HEK293 (cell line): ENCODE measurements around the gene UBXN1.

Source experiments
- EGR2 ChIP-seq: fragments of 450-650 bp; formaldehyde crosslinking; IDR thresholded peaks from 2 replicates; pipeline ENCODE4 v1.5.1; 2016; ENCODE audit warnings: low read depth, missing biosample characterization, missing genetic modification characterization
- GLI4 ChIP-seq: fragments of 450-650 bp; formaldehyde crosslinking; IDR thresholded peaks from 2 replicates; pipeline ENCODE4 v1.5.1; 2016; ENCODE audit warnings: missing biosample characterization, missing genetic modification characterization
- IKZF3 ChIP-seq: fragments of 450-650 bp; IDR thresholded peaks from 2 replicates; pipeline ENCODE4 v1.5.0; 2018; ENCODE audit warnings: missing biosample characterization, mild to moderate bottlenecking, missing genetic modification characterization, moderate library complexity
- PRDM1 ChIP-seq: fragments of 450-650 bp; formaldehyde crosslinking; IDR thresholded peaks from 2 replicates; pipeline ENCODE4; 2016; ENCODE audit warnings: missing biosample characterization, missing genetic modification characterization
- ZFP41 ChIP-seq: fragments of 450-650 bp; formaldehyde crosslinking; IDR thresholded peaks from 2 replicates; pipeline ENCODE4 v1.5.1; 2016; ENCODE audit warnings: missing biosample characterization, missing genetic modification characterization, borderline replicate concordance
- ZNF157 ChIP-seq: fragments of 450-650 bp; formaldehyde crosslinking; IDR thresholded peaks from 2 replicates; pipeline ENCODE4 v1.5.1; 2016; ENCODE audit warnings: missing biosample characterization, missing genetic modification characterization
- ZNF202 ChIP-seq: fragments of 450-650 bp; formaldehyde crosslinking; IDR thresholded peaks from 2 replicates; pipeline ENCODE4 v1.5.1; 2016; ENCODE audit warnings: missing biosample characterization, missing genetic modification characterization, borderline replicate concordance
- ZNF223 ChIP-seq: fragments of 450-650 bp; formaldehyde crosslinking; IDR thresholded peaks from 2 replicates; pipeline ENCODE4 v1.5.1; 2016; ENCODE audit warnings: missing biosample characterization, missing genetic modification characterization
- ZNF23 ChIP-seq: fragments of 450-650 bp; formaldehyde crosslinking; IDR thresholded peaks from 2 replicates; pipeline ENCODE4 v1.5.1; 2016; ENCODE audit warnings: missing biosample characterization, missing genetic modification characterization, borderline replicate concordance
- ZNF239 ChIP-seq: fragments of 450-650 bp; formaldehyde crosslinking; IDR thresholded peaks from 2 replicates; pipeline ENCODE4 v1.5.1; 2016; ENCODE audit warnings: missing biosample characterization, missing genetic modification characterization
- ZNF416 ChIP-seq: fragments of 450-650 bp; formaldehyde crosslinking; IDR thresholded peaks from 2 replicates; pipeline ENCODE4 v1.5.1; 2016; ENCODE audit warnings: missing biosample characterization, missing genetic modification characterization
- ZNF596 ChIP-seq: fragments of 450-650 bp; IDR thresholded peaks from 2 replicates; pipeline ENCODE4 v1.5.0; 2018; ENCODE audit warnings: missing biosample characterization, mild to moderate bottlenecking, missing genetic modification characterization, moderate library complexity
- ZNF629 ChIP-seq: fragments of 450-650 bp; formaldehyde crosslinking; IDR thresholded peaks from 2 replicates; pipeline ENCODE4 v1.5.1; 2017; ENCODE audit warnings: missing biosample characterization, missing genetic modification characterization
- ZNF660 ChIP-seq: fragments of 450-650 bp; IDR thresholded peaks from 2 replicates; pipeline ENCODE4 v1.5.1; 2018; ENCODE audit warnings: missing biosample characterization, mild to moderate bottlenecking, missing genetic modification characterization
- ZNF768 ChIP-seq: fragments of 450-650 bp; formaldehyde crosslinking; IDR thresholded peaks from 2 replicates; pipeline ENCODE4 v1.5.1; 2018; ENCODE audit warnings: missing biosample characterization, mild to moderate bottlenecking, missing genetic modification characterization
- ZNF792 ChIP-seq: fragments of 450-650 bp; formaldehyde crosslinking; IDR thresholded peaks from 2 replicates; pipeline ENCODE4 v1.5.1; 2016; ENCODE audit warnings: missing biosample characterization, missing genetic modification characterization
- TF ChIP-seq, protein P1 (sequence below): fragments of 450-650 bp; formaldehyde crosslinking; IDR thresholded peaks from 2 replicates; pipeline ENCODE4 v1.5.1; 2016; ENCODE audit warnings: missing biosample characterization, missing genetic modification characterization, borderline replicate concordance
- TF ChIP-seq, protein P2 (sequence below): fragments of 450-650 bp; formaldehyde crosslinking; conservative IDR thresholded peaks from 2 replicates; pipeline ENCODE4 v1.5.1; 2016; ENCODE audit warnings: low read depth, missing biosample characterization, missing genetic modification characterization
- TF ChIP-seq, protein P3 (sequence below): fragments of 450-650 bp; formaldehyde crosslinking; IDR thresholded peaks from 2 replicates; pipeline ENCODE4 v1.5.1; 2017; ENCODE audit warnings: missing biosample characterization, missing genetic modification characterization
- TF ChIP-seq, protein P4 (sequence below): fragments of 450-650 bp; formaldehyde crosslinking; IDR thresholded peaks from 2 replicates; pipeline ENCODE4 v1.5.1; 2016; ENCODE audit warnings: missing biosample characterization, missing genetic modification characterization
- TF ChIP-seq, protein P5 (sequence below): fragments of 450-650 bp; formaldehyde crosslinking; IDR thresholded peaks from 2 replicates; pipeline ENCODE4 v1.5.1; 2016; ENCODE audit warnings: missing biosample characterization, missing genetic modification characterization, low read depth

Gene UBXN1

DNA sequence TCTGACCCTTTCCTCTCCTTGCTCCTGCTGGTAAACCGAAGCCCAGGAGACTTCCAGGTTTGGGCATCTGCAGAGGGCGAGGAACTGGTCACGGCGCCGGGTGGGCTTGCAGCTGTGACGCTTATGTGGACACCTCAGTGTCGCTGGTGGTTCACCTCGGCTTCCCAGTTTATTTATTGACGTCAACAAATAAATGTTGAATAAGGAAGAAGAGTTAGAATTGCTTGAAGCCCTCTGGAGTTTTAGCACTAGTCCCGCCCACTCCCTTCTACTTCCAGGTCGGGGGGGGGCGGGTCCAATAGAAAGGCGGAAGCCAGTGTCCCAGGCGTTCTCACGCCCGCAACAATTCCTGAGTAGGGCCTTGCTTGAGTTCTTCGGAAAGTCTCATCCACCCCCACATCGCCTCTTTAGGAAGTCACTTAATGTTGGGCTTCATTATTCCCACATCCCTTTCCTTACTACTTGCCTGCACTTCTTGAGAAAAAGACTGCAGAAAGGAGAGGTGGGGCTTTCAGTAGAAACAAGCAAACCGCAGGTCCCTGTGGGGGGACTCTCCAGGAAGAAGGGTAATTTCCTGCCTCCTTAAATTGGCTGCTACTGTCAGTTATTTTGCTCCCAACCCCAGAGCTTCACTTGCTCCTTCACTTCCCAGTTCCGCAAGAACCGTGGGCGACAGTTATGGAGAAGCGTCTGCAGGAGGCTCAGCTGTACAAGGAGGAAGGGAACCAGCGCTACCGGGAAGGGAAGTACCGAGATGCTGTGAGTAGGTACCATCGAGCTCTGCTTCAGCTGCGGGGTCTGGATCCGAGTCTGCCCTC, 49.5 kb upstream of the UBXN1 start, which contains the start of gene TTC9C (continued):
- TF ChIP-seq, protein P1, sequence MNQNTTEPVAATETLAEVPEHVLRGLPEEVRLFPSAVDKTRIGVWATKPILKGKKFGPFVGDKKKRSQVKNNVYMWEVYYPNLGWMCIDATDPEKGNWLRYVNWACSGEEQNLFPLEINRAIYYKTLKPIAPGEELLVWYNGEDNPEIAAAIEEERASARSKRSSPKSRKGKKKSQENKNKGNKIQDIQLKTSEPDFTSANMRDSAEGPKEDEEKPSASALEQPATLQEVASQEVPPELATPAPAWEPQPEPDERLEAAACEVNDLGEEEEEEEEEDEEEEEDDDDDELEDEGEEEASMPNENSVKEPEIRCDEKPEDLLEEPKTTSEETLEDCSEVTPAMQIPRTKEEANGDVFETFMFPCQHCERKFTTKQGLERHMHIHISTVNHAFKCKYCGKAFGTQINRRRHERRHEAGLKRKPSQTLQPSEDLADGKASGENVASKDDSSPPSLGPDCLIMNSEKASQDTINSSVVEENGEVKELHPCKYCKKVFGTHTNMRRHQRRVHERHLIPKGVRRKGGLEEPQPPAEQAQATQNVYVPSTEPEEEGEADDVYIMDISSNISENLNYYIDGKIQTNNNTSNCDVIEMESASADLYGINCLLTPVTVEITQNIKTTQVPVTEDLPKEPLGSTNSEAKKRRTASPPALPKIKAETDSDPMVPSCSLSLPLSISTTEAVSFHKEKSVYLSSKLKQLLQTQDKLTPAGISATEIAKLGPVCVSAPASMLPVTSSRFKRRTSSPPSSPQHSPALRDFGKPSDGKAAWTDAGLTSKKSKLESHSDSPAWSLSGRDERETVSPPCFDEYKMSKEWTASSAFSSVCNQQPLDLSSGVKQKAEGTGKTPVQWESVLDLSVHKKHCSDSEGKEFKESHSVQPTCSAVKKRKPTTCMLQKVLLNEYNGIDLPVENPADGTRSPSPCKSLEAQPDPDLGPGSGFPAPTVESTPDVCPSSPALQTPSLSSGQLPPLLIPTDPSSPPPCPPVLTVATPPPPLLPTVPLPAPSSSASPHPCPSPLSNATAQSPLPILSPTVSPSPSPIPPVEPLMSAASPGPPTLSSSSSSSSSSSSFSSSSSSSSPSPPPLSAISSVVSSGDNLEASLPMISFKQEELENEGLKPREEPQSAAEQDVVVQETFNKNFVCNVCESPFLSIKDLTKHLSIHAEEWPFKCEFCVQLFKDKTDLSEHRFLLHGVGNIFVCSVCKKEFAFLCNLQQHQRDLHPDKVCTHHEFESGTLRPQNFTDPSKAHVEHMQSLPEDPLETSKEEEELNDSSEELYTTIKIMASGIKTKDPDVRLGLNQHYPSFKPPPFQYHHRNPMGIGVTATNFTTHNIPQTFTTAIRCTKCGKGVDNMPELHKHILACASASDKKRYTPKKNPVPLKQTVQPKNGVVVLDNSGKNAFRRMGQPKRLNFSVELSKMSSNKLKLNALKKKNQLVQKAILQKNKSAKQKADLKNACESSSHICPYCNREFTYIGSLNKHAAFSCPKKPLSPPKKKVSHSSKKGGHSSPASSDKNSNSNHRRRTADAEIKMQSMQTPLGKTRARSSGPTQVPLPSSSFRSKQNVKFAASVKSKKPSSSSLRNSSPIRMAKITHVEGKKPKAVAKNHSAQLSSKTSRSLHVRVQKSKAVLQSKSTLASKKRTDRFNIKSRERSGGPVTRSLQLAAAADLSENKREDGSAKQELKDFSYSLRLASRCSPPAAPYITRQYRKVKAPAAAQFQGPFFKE (tag by site-specific recombination), result no peak
- TF ChIP-seq PRDM1 (tag by site-specific recombination), result no peak
- no peak for TF ChIP-seq ZNF223 (tag by site-specific recombination)
- TF ChIP-seq, protein P2, sequence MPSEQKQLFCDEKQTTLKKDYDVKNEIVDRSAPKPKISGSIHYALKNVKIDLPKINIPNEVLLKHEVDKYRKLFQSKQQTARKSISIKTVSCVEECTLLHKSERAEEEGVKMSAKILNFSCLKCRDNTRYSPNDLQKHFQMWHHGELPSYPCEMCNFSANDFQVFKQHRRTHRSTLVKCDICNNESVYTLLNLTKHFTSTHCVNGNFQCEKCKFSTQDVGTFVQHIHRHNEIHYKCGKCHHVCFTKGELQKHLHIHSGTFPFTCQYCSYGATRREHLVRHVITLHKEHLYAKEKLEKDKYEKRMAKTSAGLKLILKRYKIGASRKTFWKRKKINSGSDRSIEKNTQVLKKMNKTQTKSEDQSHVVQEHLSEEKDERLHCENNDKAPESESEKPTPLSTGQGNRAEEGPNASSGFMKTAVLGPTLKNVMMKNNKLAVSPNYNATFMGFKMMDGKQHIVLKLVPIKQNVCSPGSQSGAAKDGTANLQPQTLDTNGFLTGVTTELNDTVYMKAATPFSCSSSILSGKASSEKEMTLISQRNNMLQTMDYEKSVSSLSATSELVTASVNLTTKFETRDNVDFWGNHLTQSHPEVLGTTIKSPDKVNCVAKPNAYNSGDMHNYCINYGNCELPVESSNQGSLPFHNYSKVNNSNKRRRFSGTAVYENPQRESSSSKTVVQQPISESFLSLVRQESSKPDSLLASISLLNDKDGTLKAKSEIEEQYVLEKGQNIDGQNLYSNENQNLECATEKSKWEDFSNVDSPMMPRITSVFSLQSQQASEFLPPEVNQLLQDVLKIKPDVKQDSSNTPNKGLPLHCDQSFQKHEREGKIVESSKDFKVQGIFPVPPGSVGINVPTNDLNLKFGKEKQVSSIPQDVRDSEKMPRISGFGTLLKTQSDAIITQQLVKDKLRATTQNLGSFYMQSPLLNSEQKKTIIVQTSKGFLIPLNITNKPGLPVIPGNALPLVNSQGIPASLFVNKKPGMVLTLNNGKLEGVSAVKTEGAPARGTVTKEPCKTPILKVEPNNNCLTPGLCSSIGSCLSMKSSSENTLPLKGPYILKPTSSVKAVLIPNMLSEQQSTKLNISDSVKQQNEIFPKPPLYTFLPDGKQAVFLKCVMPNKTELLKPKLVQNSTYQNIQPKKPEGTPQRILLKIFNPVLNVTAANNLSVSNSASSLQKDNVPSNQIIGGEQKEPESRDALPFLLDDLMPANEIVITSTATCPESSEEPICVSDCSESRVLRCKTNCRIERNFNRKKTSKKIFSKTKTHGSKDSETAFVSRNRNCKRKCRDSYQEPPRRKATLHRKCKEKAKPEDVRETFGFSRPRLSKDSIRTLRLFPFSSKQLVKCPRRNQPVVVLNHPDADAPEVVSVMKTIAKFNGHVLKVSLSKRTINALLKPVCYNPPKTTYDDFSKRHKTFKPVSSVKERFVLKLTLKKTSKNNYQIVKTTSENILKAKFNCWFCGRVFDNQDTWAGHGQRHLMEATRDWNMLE (tag by site-specific recombination), result peak; percentile 74
- TF ChIP-seq, protein P3, sequence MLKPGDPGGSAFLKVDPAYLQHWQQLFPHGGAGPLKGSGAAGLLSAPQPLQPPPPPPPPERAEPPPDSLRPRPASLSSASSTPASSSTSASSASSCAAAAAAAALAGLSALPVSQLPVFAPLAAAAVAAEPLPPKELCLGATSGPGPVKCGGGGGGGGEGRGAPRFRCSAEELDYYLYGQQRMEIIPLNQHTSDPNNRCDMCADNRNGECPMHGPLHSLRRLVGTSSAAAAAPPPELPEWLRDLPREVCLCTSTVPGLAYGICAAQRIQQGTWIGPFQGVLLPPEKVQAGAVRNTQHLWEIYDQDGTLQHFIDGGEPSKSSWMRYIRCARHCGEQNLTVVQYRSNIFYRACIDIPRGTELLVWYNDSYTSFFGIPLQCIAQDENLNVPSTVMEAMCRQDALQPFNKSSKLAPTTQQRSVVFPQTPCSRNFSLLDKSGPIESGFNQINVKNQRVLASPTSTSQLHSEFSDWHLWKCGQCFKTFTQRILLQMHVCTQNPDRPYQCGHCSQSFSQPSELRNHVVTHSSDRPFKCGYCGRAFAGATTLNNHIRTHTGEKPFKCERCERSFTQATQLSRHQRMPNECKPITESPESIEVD, result no peak
- no peak for TF ChIP-seq ZNF416
- no peak for TF ChIP-seq ZFP41 (tag by site-specific recombination)
- peak; percentile 27; the same call in 1 of the 2 replicates for TF ChIP-seq EGR2 (tag by site-specific recombination)
- no peak for TF ChIP-seq GLI4 (tag by site-specific recombination)
- no peak for TF ChIP-seq ZNF202 (tag by site-specific recombination)
- TF ChIP-seq ZNF792, result no peak
- TF ChIP-seq ZNF157 (tag by site-specific recombination), result no peak
- no peak for TF ChIP-seq ZNF23 (tag by site-specific recombination)
- TF ChIP-seq ZNF596 (tag by site-specific recombination), result no peak
- TF ChIP-seq, protein P4, sequence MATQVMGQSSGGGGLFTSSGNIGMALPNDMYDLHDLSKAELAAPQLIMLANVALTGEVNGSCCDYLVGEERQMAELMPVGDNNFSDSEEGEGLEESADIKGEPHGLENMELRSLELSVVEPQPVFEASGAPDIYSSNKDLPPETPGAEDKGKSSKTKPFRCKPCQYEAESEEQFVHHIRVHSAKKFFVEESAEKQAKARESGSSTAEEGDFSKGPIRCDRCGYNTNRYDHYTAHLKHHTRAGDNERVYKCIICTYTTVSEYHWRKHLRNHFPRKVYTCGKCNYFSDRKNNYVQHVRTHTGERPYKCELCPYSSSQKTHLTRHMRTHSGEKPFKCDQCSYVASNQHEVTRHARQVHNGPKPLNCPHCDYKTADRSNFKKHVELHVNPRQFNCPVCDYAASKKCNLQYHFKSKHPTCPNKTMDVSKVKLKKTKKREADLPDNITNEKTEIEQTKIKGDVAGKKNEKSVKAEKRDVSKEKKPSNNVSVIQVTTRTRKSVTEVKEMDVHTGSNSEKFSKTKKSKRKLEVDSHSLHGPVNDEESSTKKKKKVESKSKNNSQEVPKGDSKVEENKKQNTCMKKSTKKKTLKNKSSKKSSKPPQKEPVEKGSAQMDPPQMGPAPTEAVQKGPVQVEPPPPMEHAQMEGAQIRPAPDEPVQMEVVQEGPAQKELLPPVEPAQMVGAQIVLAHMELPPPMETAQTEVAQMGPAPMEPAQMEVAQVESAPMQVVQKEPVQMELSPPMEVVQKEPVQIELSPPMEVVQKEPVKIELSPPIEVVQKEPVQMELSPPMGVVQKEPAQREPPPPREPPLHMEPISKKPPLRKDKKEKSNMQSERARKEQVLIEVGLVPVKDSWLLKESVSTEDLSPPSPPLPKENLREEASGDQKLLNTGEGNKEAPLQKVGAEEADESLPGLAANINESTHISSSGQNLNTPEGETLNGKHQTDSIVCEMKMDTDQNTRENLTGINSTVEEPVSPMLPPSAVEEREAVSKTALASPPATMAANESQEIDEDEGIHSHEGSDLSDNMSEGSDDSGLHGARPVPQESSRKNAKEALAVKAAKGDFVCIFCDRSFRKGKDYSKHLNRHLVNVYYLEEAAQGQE (tag by site-specific recombination), result no peak
- no peak for TF ChIP-seq ZNF239 (tag by site-specific recombination)
- TF ChIP-seq ZNF629, result peak; percentile 73
- peak; percentile 71 for TF ChIP-seq IKZF3
- no peak for TF ChIP-seq ZNF768
- TF ChIP-seq, protein P5, sequence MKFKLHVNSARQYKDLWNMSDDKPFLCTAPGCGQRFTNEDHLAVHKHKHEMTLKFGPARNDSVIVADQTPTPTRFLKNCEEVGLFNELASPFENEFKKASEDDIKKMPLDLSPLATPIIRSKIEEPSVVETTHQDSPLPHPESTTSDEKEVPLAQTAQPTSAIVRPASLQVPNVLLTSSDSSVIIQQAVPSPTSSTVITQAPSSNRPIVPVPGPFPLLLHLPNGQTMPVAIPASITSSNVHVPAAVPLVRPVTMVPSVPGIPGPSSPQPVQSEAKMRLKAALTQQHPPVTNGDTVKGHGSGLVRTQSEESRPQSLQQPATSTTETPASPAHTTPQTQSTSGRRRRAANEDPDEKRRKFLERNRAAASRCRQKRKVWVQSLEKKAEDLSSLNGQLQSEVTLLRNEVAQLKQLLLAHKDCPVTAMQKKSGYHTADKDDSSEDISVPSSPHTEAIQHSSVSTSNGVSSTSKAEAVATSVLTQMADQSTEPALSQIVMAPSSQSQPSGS (tag by site-specific recombination), result peak; percentile 31; the same call in 1 of the 2 replicates
- TF ChIP-seq ZNF660 (tag by site-specific recombination), result no peak
